Gastrocnemius medialis (tissue), 4 donors: ENCODE measurements around the gene NOL4L. TPM values are rescaled to one million over a fixed set of nuclear protein-coding genes. Genes with fewer than 3 reads are reported as not detected.

Experiments
- ATAC-seq, 2 donors: fragments of 150-250 bp; one replicate each; pipeline ENCODE4 v1.9.1; 2016
- DNase-seq, 2 donors: peaks; one replicate each; pipeline ENCODE4 v3.0.0-alpha.2; 2019
- H3K27ac ChIP-seq, 4 donors: fragments of 200-600 bp; sonication (generic); 1 replicate in 1 of 4; 2 replicates in 3 of 4; pipeline ENCODE4 v1.5.1; 2016 to 2018; ENCODE audit warnings: mild to moderate bottlenecking in 2 of 4, moderate library complexity in 1 of 4
- H3K27me3 ChIP-seq, 3 donors: fragments of 200-600 bp; sonication (generic) in 2 of 3; 1 replicate in 1 of 3; 2 replicates in 2 of 3; pipeline versions ENCODE4 v1.5.1 to v1.6.0; 2016 to 2019; ENCODE audit warnings: mild to moderate bottlenecking in 1 of 3, moderate library complexity in 1 of 3
- H3K36me3 ChIP-seq, 2 donors: fragments of 200-600 bp; sonication (generic) in 1 of 2; one replicate each; pipeline ENCODE4 v1.5.1; 2017 to 2018
- H3K4me1 ChIP-seq, 2 donors: fragments of 200-600 bp; sonication (generic) in 1 of 2; one replicate each; pipeline ENCODE4 v1.5.1; 2016 to 2017; ENCODE audit warnings: mild to moderate bottlenecking in 2 of 2
- H3K4me3 ChIP-seq, 4 donors: fragments of 200-600 bp; sonication (generic) in 3 of 4; 1 replicate in 1 of 4; 2 replicates in 3 of 4; pipeline ENCODE4 v1.5.1; 2016 to 2019; ENCODE audit warnings: mild to moderate bottlenecking in 2 of 4
- H3K9me3 ChIP-seq, 3 donors: fragments of 200-600 bp; sonication (generic) in 2 of 3; 1 replicate in 1 of 3; 2 replicates in 2 of 3; pipeline ENCODE4 v1.5.1; 2016 to 2019
- CTCF ChIP-seq, 5 experiments: fragments of 450-650 bp in 3 of 5; fragments of 200-600 bp in 2 of 5; sonication (generic) in 2 of 5; IDR thresholded peaks in 4 of 5; conservative IDR thresholded peaks in 1 of 5; 1 replicate in 4 of 5; 2 replicates in 1 of 5; pipeline ENCODE4 v1.5.1; 2016 to 2019; ENCODE audit warnings: antibody characterized with exemption in 5 of 5, mild to moderate bottlenecking in 3 of 5, moderate library complexity in 3 of 5
- POLR2A ChIP-seq, 2 donors: fragments of 450-650 bp; IDR thresholded peaks; one replicate each; pipeline ENCODE4 v1.6.1; 2017; ENCODE audit warnings: antibody characterized with exemption in 2 of 2, mild to moderate bottlenecking in 2 of 2, moderate library complexity in 2 of 2
- in situ Hi-C, 4 donors: fragments of 200-750 bp; cut with MboI; loops; one replicate each; pipeline versions ENCODE4 v1.15.0 to v1.8.0; 2017; ENCODE audit warnings: low sequenced_read_pairs in 4 of 4
- intact Hi-C: fragments of 100-400 bp; cut with DNase I; formaldehyde crosslinking; loops from one replicate; pipeline ENCODE4 v1.15.1; 2023; ENCODE audit warnings: low total_unique reads
- total RNA-seq, 4 donors: library from RNA; depleted of rRNA; stranded (reverse); fragments of >200 nt; gene quantifications; one replicate each; pipeline versions ENCODE4 v1.1.0 to v1.2.3, GENCODE V29; 2016

NOL4L gene
- total RNA-seq, 4 donors from 2014 or later: 1.4 to 1.9 (median 1.7) TPM

DNA sequence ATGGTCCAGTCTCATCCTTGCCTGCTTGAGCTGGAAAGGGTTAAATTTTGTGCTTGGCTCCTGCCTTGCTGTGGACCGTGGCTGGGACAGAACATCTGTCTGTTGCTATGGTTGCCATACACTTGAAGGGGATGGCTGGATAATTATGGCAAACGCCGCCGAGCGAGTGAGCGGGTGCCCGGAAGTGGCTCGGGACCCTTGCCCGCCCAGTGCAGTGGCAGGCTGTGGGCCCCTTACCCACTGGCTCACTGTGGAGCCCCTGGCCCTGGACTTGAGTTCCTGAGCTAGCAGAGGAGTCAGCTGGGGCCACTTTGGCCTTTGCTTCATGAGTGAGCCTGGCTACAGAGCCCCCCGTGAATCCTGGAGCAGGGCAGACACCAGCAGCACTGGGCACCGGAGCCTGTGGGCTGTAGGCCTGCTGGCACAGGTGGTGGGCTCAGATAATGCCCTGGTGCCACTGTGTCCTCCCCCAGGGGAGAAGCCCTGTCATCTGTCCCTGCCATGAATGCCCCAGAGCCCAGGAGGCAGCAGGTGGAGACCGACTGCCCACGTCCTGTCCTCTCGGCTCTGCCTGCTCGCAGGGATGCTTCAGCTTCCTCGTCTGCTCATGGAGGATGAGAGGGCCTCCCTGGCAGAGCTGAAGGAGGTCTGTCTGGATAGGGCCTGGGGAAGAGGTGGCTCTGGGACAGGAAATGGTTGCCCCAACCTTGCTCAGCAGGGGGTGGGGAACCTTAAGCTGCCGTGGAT, 25.5 kb upstream of the NOL4L start:
- no peak for TF ChIP-seq POLR2A (IDR thresholded peaks at IDR 0.05)
- no peak for TF ChIP-seq CTCF (IDR thresholded peaks at IDR 0.05 in 4 of 5, conservative IDR thresholded peaks at IDR 0.05 in 1 of 5)
- Histone ChIP-seq H3K27me3 (no peaks in the 10 kb centered on the region), H3K4me3 (no peak overlapping the region), H3K9me3 (no peaks in the 10 kb centered on the region), H3K4me1 (no peaks in the 10 kb centered on the region), H3K36me3 (no peaks in the 10 kb centered on the region), H3K27ac (no peak overlapping the region)
- in situ Hi-C loops (no loop called here), intact Hi-C loops (no loop called here)
- no peak for ATAC-seq
- no peak for DNase-seq

GRCh38 chr20:32609993-32610392, 24.9 kb upstream of the NOL4L start:
- in situ Hi-C loops (no loop called here), intact Hi-C loops (no loop called here)
- H3K27ac ChIP-seq: no peak overlapping the region
- DNase-seq (no peak), ATAC-seq (no peak)
- no peaks in the 10 kb centered on the region for H3K27me3 ChIP-seq
- H3K36me3 ChIP-seq: no peaks in the 10 kb centered on the region
- TF ChIP-seq CTCF (IDR thresholded peaks at IDR 0.05 in 4 of 5, conservative IDR thresholded peaks at IDR 0.05 in 1 of 5): no peak
- no peak for TF ChIP-seq POLR2A (IDR thresholded peaks at IDR 0.05)
- no peaks in the 10 kb centered on the region for H3K4me1 ChIP-seq
- H3K9me3 ChIP-seq: no peaks in the 10 kb centered on the region
- H3K4me3 ChIP-seq: no peak overlapping the region

DNA sequence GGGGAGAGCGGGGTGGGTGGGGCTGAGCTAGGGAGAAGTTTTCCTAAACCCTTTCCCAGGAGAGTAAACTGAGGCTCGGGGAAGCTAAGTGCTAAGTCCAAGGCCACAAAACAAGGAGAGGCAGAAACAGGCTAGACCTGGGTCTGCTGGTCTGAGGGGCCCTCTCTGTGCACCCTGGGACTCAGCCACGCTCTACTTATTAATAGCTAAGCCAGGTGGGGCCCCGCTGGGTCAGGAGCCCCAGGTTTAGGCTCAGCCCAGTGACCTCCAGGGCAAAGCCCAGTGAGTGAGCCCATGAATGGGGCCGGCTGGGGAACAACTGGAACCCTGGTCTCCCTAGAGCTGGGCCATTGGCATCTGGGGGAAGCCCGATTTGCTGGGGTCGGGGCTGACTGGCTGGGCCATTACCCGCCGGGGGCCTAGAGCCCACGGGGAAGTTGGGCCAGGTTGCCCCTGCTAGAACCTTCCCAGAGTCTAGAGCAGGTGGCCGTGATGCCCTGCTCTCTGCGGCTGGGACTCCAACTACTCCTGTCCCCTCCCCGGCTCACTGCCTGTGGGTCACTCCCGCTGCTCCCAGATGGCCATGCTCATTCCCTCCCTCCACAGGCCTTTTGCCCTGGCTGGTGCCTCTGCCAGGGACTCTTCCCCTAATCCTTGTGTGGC, 24.1 kb upstream of the NOL4L start:
- intact Hi-C loops: no loop called here
- Histone ChIP-seq H3K27ac (no peak overlapping the region), H3K27me3 (no peaks in the 10 kb centered on the region), H3K4me1 (no peaks in the 10 kb centered on the region), H3K4me3 (no peak overlapping the region), H3K9me3 (no peaks in the 10 kb centered on the region), H3K36me3 (no peaks in the 10 kb centered on the region)
- no peak for DNase-seq
- in situ Hi-C loops: no loop called here
- ATAC-seq: no peak
- TF ChIP-seq POLR2A (IDR thresholded peaks at IDR 0.05) (no peak), CTCF (IDR thresholded peaks at IDR 0.05 in 4 of 5, conservative IDR thresholded peaks at IDR 0.05 in 1 of 5) (no peak)

DNA sequence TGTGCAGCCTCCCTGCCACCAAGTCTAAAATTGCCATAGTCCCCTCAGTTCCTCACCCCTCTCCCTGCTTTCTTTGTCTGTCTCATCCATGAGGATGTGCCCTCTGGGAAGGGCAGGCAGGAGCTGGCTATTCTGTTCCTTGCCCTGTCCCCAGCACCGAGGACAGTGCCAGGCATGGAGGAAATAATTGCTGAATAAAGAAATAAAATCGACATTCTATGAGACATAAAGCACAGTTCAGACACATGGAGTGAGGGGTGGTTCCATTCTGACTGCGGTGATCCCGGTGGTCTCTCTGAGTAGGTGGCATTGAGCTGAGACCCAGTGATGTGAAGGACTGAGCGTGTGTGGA, 23.5 kb upstream of the NOL4L start:
- Histone ChIP-seq H3K4me1 (no peaks in the 10 kb centered on the region), H3K27me3 (no peaks in the 10 kb centered on the region), H3K27ac (no peak overlapping the region), H3K9me3 (no peaks in the 10 kb centered on the region), H3K36me3 (no peaks in the 10 kb centered on the region), H3K4me3 (no peak overlapping the region)
- DNase-seq: no peak
- no peak for TF ChIP-seq POLR2A (IDR thresholded peaks at IDR 0.05)
- no peak for TF ChIP-seq CTCF (IDR thresholded peaks at IDR 0.05 in 4 of 5, conservative IDR thresholded peaks at IDR 0.05 in 1 of 5)
- no peak for ATAC-seq
- in situ Hi-C loops: no loop called here
- intact Hi-C loops: no loop called here
